Measurements from ENCODE around the gene CARM1.
"Not testable (repeated sequence)": the region's sequence is repeated elsewhere in the genome, so short reads cannot be mapped to it uniquely, and the experiment has no call there.

Gene CARM1

DNA sequence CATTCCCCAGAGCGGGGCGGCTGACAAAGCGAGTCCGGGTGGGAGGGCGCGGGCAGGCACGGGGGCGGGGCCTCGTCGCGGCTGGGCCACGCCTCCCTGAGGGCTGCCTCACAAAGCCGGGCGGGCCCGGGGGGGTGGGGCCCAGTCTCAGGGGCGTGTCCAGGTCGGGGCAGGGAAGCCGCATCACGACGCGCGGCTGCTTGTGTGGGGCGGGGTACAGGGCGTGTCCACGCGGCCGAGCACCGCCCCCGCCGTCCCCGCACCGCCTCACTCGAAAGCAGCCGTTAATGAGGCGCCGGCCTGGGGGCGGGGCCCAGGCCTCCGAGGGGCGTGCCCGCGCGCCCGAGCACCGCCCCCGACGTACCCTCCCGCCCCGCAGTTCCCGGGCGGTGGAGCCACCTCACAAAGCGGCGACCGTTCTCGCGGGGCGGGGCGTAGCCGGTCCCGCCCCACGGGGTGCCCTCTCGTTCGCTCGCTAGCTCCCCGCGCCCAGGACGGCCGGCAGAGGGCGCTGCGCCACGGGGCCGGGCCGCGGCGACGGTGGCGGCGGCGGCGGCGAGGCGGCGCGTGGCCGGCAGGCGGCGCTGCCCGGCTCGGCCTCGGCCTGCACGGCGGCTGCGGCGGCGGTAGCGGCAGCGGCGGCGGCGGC, at the start of gene CARM1:
CARM1 (plus strand) TSS at position 599 of the 649 bp plus-strand sequence. CDS start 150 bp downstream, outside the sequence.
- peak; percentile 93 to 98 for DNase-seq (ENCODE audit: extremely low read depth in 1 of 2, low read depth in 1 of 2)

DNA sequence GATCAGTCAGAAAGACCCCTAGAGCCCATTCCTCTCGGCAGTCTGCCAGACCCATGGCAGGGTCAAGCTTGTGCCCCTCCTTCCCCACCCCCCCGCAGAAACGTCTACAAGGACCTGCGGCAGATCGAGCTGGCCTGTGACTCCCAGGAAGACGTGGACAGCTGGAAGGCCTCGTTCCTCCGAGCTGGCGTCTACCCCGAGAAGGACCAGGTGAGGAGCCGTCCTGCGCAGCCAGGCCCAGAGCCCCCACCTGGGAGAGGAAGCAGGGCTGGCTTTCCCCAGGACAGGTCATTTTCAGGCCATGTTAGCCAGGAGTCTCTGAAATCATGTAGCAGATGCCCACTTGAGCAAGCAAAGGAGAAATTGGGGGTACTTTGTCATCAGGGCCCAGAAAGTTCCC, 47.7 kb upstream of the CARM1 start:
- DNase-seq (ENCODE audit: extremely low read depth in 1 of 2, low read depth in 1 of 2), result no peak

DNA sequence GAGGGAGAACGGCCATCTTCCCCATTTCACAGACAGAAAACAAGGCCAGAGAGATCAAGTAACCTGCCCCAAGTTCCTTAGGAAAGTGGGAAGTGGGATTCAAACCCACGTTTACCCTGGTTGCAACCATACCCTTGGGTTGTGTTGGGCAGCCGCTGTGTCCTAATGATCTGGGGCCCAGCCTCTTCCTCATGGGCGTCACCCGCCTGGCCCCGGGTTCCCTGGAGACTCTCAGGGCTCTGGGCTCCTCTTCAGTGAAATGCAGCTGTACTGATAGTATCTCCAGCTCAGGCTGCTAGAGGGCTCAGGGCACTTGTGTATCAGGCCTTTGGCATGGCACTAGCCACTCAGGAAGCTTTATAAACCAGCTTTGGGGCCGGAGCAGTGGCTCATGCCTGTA, 45.1 kb upstream of the CARM1 start:
- no peak for DNase-seq (ENCODE audit: extremely low read depth in 1 of 2, low read depth in 1 of 2)

DNA sequence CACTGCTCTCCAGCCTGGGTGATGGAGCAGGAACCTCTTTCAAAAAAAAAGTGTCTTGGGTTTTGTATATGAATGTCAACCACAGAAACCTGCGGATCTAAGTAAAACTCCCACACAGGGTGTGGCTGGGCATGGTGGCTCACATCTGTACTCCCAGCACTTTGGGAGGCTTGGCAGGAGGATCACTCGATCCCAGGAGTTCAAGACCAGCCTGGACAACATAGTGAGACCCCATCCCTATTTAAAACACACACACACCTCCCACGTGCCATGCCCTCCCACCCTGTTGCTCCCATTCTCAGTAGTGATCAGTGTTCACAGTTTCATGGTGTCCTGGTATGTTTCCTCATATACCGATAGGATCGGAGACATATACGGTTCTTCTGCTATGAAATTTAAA, 44.5 kb upstream of the CARM1 start:
- DNase-seq (ENCODE audit: extremely low read depth in 1 of 2, low read depth in 1 of 2), result no peak

DNA sequence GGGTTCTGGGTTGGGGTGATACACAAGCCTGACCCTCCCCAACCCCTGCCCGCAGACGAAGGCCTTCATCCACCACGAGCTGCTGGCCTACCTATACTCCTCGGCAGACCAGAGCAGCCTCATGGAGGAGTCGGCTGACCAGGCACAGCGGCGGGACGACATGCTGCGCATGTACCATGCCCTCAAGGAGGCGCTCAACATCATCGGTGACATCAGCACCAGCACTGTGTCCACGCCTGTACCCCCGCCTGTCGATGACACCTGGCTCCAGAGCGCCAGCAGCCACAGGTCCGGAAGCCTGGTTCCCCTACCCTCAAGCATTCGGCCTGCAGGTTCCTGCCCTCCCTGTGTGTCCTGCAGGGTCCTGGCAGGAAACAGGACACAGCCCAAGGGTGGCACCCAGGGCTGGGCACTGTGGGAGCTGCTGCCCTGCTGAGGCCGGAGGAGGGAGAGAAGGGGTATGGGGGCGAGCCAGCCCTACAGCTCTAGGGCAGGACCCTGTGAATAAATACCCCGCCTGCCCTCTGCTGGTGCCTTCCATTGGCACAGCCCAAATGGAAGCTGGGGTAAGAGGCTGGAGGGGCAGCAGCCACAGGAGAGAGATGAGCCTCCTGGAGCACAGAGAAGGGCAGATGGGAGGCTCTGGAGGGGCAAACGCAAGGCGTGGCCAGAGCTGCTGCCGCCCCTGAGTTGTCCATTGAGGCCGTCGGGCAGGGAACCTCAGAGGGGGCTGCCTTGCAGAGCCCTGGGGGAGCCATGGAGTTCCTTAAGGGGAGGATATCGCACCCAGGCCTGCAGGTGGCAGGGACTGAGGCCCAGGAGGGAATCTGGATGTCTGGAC, 42.2 kb upstream of the CARM1 start:
- DNase-seq (ENCODE audit: extremely low read depth in 1 of 2, low read depth in 1 of 2), result no peak

DNA sequence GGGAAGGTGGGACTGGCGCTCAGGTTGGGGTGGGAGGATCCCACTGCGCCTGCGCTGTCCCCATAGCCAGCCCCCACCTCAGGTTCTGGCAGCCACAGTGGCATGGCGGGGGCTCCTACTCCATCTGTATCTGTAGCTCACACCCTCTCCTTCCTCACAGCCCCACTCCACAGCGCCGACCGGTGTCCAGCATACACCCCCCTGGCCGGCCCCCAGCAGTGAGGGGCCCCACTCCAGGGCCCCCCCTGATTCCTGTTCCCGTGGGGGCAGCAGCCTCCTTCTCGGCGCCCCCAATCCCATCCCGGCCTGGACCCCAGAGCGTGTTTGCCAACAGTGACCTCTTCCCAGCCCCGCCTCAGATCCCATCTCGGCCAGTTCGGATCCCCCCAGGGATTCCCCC, 41.4 kb upstream of the CARM1 start:
- DNase-seq (ENCODE audit: extremely low read depth in 1 of 2, low read depth in 1 of 2), result no peak

DNA sequence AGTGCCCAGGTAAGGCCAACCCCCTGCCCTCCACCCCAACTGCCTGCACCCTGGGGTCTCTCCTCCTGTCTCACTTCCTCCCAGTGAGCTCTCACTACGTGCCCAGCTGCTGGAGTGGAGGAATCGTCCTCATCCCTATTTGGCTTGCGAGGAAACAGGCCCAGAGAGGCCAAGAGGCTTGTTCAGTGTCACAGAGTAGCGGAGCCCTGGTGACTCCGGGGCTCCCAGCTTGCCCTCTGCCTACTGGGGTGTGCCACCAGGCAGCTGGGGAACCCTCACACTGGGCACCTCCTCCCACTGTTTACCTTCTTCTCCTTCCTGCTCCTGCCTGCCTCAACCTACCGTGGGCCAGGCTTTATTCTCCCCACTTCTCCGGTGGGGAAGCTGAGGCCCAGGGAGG, 41.0 kb upstream of the CARM1 start:
- DNase-seq (ENCODE audit: extremely low read depth in 1 of 2, low read depth in 1 of 2), result no peak

DNA sequence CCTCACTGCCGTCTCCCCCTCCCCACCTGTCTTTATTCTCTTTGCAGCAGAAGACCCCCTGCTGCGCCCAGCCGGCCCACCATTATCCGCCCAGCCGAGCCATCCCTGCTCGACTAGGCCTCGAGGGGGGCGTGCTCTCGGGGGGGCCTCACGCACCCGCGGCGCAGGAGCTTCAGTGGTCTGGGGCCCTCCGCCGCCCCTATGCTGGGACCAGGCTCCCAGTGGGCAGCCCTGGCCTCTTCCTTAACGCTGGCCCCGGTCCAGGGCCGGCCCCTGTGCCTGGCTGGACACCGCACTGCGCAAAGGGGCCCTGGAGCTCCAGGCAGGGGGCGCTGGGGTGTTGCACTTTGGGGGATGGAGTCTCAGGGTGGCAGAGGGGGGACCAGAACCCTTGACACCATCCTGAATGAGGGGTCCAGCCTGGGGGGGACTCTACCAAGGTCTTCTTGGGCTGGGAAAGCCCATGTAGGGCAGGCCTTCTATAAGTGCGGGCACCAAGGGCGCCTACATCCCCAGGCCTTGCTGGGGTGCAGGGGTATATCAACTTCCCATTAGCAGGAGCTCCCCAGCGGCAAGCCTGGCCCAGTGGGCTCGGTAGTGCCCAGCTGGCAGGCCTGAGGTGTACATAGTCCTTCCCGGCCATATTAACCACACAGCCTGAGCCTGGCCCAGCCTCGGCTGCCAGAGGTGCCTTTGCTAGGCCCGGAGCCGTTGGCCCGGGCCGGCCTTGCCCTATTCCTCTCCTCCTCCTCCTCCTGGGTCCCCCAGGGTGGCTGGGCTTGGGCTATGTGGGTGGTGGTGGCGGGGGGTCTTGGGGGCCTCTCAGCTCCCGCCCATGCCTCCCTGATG, 40.2 kb upstream of the CARM1 start:
- no peak for DNase-seq (ENCODE audit: extremely low read depth in 1 of 2, low read depth in 1 of 2)

DNA sequence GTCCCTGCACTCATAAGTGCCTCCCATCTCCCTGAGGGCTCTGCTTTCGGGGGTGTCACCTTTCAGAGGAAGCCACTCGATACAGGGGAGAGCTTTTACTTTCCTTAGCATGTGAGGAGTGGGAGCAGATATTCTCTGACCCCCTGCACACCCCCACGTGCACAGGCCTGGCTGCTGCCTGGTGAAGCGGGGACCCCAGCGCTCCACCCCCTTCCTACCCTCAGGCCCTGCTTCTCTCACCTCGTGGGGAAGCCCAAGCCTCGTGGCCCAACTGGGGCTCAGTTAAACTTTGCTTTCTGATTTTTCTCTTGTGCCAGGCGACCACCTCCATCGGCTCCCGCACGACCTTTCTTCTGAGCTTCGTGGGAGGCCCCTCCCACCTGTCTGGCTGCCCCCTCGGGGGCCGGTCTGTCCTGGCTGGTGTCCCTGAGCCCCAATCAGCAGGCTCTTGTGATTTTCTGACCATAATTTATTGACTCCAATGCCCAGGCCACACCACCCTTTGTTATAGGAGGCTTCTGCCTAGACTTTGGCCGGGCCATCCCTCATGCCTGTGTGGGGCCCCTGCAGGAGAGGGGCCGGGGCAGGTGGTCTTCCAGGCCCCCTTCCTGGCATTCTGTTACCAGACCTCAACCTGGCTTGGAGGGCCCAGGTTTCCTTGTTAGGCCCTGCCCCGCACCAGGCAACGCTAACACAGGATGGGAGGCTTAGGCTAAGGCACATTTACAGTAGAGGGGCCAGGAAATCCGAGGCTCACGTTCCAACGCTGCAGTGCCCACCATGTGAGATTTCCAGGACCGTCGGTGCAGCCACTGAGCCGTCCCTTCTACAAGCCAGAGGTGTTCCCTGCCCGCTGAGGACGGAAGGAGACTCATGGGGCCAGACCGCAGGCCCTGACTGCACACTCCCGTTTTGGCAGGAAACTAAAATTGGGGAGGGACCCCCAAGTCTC, 39.1 kb upstream of the CARM1 start:
- no peak for DNase-seq (ENCODE audit: extremely low read depth in 1 of 2, low read depth in 1 of 2)

DNA sequence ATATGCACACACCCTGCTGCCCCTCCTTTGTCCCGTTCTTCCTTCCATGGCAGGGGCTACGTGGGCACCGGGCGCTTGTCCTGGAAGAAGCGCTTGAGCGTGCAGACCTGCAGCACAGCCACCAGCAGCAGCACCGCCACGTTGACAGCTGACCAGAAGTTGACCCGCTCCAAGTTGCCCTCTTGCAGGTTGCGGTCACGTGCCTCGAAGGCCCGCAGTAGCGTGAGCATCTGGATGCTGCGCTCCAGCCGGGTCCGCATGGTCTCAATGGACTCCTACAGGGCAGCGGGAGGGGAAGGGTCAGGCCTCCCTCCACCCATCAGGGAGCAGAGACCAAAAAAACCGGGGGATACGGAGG, 38.4 kb upstream of the CARM1 start:
- DNase-seq (ENCODE audit: extremely low read depth in 1 of 2, low read depth in 1 of 2), result no peak

DNA sequence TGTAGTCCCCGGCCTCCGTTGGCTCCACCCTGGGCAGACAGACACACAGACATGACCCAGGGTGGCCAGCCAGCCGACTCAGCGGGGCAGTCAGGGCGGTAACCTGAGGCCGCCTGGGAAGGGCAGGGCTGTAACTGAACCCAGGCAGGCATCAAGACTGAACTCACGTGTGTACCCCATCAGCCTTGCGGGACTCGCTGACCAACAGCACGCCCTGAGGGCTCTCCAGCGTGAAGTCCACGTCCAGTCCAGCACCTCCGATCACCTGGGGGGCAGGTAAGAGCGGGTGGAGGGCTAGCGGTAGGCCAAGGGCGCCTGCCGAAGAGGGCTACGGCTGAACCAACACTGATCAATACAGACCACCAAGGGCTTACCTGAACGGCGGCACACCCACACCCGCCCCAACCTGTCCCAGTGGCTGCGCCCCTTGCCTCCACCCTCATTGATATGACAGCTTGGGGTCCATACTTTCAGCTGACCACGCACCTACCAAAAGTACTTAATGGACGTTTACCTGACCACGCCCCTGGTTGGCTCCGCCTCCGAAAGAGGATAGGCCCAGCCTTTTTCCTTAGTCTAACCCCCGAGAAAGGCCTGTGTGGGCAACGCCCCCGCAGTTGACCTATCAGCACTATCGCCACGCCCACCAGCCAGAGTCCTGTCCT, 36.1 kb upstream of the CARM1 start:
- no peak for DNase-seq (ENCODE audit: extremely low read depth in 1 of 2, low read depth in 1 of 2)

DNA sequence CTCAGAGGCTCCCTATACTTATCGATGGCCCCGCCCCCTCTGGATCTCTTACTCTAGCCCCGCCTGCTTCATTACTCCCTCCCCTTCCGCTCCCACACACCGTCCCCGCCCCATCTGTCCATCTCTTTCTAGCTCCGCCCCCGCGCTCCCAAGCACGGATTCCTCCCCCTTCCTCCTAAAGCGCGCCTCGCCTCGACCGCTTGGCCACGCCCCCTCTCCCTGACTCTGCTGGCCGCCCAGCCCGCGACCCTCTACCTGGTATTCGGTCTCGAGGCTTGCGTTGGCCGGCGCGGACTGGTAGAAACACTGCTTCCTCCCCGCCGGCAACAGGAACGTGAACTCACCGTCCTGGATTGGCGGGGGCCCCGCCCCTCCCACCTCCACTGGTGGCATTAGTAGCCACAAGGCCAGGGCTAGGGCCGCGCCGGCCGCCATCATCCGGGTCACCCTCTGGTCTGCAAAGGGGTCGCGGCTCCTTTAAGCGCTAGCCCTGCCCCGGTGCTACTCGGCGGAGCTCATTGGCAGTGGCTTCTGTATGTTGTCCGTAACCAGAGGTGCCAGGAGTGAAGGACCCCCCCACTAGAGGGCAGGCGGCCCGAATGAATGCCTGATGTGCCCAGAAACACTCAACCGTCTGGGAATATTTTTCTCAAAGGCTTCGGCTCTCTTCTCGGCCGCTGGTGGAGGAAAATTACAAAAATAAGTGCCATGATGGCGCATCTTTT, 35.4 kb upstream of the CARM1 start, which contains the start of gene TMED1:
TMED1 (minus strand) TSS at position 459 of the 725 bp plus-strand sequence; CDS start at position 438, 21 bp downstream.
- DNase-seq (ENCODE audit: extremely low read depth in 1 of 2, low read depth in 1 of 2), result peak; percentile 86 to 94

DNA sequence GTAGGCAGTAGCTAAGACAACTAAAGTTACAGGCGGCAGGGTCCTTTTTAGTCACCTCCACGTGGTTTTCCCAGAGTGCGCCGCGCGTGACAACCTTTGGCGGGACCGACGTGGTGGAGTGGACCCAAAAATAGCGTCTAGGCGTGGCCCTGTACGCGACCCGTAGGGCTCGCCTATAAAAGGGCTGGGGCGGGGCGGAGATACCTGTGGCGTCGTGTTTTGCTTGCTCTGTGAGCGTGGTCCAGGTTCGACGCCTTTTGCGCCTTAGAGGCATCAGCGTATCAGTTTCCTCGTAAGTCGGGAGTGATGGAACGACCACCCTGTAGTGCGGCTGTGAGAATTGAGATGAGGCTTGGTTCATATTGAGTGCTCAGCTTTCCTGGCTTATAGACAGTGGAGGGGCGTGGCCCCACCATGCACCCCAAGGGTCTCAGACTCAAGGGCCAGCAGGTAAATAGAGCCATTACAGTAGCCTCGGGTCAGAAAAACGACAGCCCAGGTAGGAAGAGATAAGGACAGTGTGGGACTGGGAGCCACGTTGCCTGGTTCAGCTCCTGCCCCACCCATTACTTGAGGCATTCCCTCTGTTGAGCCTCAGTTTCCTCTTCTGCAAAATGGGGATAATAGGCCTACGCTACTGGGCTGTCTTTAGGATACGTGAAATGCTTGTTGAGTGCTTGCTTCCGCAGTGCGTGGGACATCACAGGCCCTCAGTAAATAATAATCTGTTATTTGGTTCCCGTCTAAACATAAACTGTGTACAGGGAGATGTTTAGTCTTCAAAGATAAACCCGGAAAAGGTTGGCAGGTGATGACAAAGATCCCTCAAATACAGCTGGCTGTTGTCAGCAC, 34.6 kb upstream of the CARM1 start:
- DNase-seq (ENCODE audit: extremely low read depth in 1 of 2, low read depth in 1 of 2), result peak; percentile 51 to 57

DNA sequence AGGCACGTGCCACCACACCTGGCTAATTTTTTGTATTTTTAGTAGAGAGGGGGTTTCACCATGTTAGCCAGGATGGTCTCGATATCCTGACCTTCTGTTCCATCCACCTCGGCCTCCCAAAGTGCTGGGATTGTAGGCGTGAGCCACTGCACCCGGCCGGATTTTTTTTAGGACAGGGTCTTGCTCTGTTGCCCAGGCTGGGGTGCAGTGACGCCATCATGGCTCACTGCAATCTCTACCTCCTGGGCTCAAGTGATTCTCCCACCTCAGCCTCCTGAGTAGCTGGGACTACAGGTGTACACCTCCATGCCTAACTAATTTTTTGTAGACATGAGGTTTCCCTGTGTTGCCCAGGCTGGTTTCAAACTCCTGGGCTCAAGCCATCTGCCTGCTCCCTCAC, 33.7 kb upstream of the CARM1 start:
- DNase-seq (ENCODE audit: extremely low read depth in 1 of 2, low read depth in 1 of 2), result not testable (repeated sequence)

DNA sequence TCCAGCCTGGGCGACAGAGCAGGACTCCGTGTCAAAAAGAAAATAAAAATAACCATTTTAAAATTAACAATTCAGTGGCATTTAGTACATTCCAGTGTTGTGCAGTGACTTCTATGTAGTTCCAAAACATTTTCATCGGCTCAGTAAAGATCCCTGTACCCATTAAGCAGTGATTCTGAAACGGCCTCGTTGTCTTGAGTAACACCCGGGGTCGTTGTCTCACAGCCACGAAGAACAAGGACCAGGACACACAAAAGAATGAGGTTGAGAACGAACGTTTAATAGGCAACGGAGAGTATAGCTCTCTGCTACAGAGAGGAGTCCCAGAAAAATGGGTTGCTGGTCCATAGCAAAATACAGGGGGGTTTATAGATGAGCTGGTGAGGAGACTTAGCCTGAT, 33.0 kb upstream of the CARM1 start:
- DNase-seq (ENCODE audit: extremely low read depth in 1 of 2, low read depth in 1 of 2), result no peak

DNA sequence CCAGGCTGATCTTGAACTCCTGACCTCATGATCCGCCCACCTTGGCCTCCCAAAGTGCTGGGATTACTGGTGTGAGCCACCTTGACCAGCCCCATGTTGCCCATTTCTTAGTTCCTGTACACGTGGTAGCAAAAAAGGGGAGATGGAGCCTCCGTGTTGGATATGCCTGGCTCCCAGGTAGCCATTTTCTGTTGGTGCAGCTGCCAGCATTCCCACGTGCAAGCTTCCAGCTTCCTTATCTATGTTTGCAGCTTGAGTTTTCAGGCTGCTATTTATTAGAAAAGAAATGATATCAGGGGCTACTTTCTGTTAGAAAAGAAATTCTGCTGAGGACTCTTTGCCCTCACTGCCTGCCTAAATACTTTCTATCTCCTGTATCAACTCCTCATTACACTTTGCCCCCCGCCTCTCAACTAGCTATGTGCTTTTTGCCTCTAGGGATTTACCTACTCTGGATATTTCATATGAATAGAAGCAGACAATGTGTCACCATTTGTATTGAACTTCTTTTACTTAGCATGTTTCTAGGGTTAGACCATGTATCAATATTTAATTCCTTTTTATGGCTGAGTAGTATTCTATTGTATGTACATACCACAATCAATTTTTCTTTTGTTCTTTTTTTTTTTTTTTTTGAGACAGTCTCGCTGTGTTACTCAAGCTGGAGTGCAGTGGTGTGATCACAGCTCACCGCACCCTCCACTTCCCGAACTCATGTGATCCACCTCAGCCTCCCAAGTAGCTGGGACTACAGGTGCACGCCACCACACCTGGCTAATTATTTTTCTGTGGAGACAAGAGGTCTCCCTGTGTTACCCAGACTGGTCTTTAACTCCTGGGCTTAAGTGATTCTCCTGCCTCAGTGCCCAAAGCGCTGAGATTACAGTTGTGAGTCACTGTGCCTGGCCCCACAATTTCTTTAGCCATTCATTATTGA, 32.0 kb upstream of the CARM1 start:
- DNase-seq (ENCODE audit: extremely low read depth in 1 of 2, low read depth in 1 of 2), result no peak

DNA sequence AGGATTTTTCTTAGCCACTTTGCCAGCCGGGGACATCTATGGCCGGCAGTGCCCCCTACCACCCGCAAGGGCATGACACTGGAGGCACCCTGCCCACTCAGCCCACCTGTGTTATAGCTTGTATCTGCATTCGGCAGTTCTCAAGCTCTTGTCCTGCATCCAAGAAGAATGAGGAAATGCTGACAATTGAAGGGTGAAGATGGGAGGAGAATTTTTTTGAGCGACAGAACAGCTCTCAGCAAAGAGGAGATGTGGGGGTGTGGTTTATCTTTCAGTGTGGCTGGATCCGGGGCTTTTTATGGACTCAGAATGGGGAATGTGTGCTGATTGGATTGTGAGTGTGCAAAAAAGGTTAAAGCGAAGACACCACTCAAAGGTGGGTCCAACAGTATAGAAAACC, 28.6 kb upstream of the CARM1 start:
- no peak for DNase-seq (ENCODE audit: extremely low read depth in 1 of 2, low read depth in 1 of 2)

All from activated CD8-positive, alpha-beta memory T cell treated with anti-CD3 and anti-CD28 coated beads for 1 hour (primary cell).